ENCODE data around the gene ARHGAP22. TPM values are rescaled to one million over a fixed set of nuclear protein-coding genes. Genes with fewer than 3 reads are reported as not detected.

Gene ARHGAP22
- total and polyA plus RNA-seq, 2 of the 4 experiments (the other 2 are of a cell fraction): 28.3 to 30.2 TPM

DNA sequence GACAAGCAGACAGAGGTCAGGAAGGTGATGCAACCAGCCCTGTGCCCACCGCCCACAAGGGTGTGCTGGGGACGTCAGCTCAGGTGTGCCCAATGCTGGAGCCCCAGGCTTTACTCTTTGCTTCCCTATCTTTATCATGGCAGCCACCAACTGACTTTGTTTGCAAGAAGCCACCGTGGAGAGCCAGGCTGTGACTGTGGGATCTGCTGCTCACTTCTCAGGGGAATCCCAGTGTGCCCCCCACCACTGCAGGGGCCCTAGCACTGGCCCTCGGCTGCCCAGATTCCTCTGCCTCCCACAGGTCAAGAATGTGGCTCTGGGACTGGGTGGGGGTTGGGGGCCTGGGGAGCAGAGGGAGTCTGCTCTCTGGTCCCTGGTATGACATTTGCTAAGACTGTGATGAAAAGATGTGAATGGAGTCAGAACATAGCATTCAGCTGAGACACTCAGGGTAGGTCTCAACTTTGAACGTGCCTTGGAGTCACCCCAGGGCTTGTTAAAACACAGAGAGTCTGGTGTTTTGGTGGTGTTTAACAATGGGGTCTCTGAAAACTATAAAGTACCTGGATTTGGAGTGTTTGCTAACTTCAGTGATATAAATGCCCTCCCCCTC is 47.3 kb downstream of the ARHGAP22 start:
- 100% methylated on average over 2 of the region's 5 CpGs; no CpG with 5 or more reads in 1 of the 2 experiments for WGBS, 2 experiments (ENCODE audit: extremely low coverage in 2 of 2, insufficient read length in 1 of 2)
- intact Hi-C loops (cut with micrococcal nuclease): loop anchor here (10.0 kb wide), 2 partner anchors 47 to 957 kb away; partner anchors contain the start of gene ARHGAP22
- CTCF ChIA-PET: interaction anchor here (1.4 to 5.8 kb wide), 2 partner anchors 98 to 99 kb away, joined by 6 to 33 read pairs; no protein-coding TSS in a partner anchor

More for the DNA sequence above, 47.3 kb downstream of the ARHGAP22 start:
- Histone ChIP-seq H2BK5ac (ENCODE audit: low read depth, low read length, poor library complexity, severe bottlenecking) (peak overlapping the region; percentile 9), H3K14ac (replicated peaks; ENCODE audit: low read depth, low read length) (no peak overlapping the region), H3K4ac (ENCODE audit: low read depth, low read length) (no peak overlapping the region), H3K9me1 (ENCODE audit: insufficient read depth, low read length) (peaks cover 8% of the 10 kb centered on the region; the same call in 1 of the 2 replicates), H3K56ac (ENCODE audit: extremely low read depth, insufficient read depth, low read length) (no peak overlapping the region), H3K79me1 (ENCODE audit: low read depth in 1 of 2, low read length in 2 of 2) (peaks cover 13 to 47% of the 10 kb centered on the region in 2 experiments), H3K27me3 (ENCODE audit: control insufficient read depth, insufficient read depth, low read length) (no peaks in the 10 kb centered on the region), H2AK5ac (ENCODE audit: low read depth, low read length) (no peak overlapping the region), H3K36me3 (ENCODE audit: control insufficient read depth, insufficient read depth, low read length) (peaks cover 2% of the 10 kb centered on the region; the same call in 1 of the 2 replicates), H2AK9ac (replicated peaks; ENCODE audit: low read depth, low read length, poor library complexity) (no peak overlapping the region), H3K23ac (ENCODE audit: low read depth, low read length) (no peak overlapping the region), H4K8ac (ENCODE audit: low read depth in 2 of 2, low read length in 2 of 2) (no peak overlapping the region), H3K4me1 (ENCODE audit: control insufficient read depth, insufficient read depth, low read length) (peaks cover 6% of the 10 kb centered on the region), H3K9me3 (ENCODE audit: control insufficient read depth, insufficient read depth, low read length) (no peaks in the 10 kb centered on the region), H2BK20ac (ENCODE audit: low read depth, low read length) (no peak overlapping the region), H3K18ac (ENCODE audit: low read depth, low read length) (no peak overlapping the region; the same call in 1 of the 2 replicates), H3K9ac (ENCODE audit: low read depth, low read length) (no peak overlapping the region), H2BK15ac (ENCODE audit: low read depth, low read length) (no peak overlapping the region), H2BK120ac (ENCODE audit: low read depth, low read length) (no peak overlapping the region), H4K20me1 (ENCODE audit: insufficient read depth, low read length) (no peaks in the 10 kb centered on the region; the same call in 1 of the 2 replicates), H4K5ac (ENCODE audit: low read depth, low read length) (no peak overlapping the region), H2AFZ (replicated peaks; ENCODE audit: low read length, poor library complexity) (no peak overlapping the region), H3K4me2 (ENCODE audit: low read depth, low read length) (no peak overlapping the region), H4K91ac (ENCODE audit: insufficient read depth, low read depth, low read length) (no peak overlapping the region), H3K27ac (ENCODE audit: insufficient read depth, low read length) (no peak overlapping the region), H3K4me3 (ENCODE audit: insufficient read depth, low read depth, low read length) (no peak overlapping the region)
- no TSS peak for BruUV-seq (replicated peaks)
- in situ Hi-C loops (cut with MboI; ENCODE audit: low sequenced_read_pairs): loop anchor here (25.0 kb wide), 1 partner anchor 955 kb away; no protein-coding TSS in a partner anchor
- POLR2A ChIA-PET (ENCODE audit: unreplicated experiment): no interaction called here
- DNase-seq: peak; percentile 10
- ATAC-seq (ENCODE audit: low read depth): peak; percentile 75
- dilution Hi-C loops (cut with HindIII; ENCODE audit: low sequenced_read_pairs, unreplicated experiment): no loop called here
- TF ChIP-seq RAD21 (IDR thresholded peaks at IDR 0.05; ENCODE audit: low read length) (no peak), MXI1 (IDR thresholded peaks at IDR 0.05; ENCODE audit: borderline replicate concordance, low read depth, low read length) (no peak), BHLHE40 (IDR thresholded peaks at IDR 0.05; ENCODE audit: low read depth, low read length) (no peak), MAFK (IDR thresholded peaks at IDR 0.05; ENCODE audit: low read depth, low read length) (no peak), RFX5 (IDR thresholded peaks at IDR 0.05; ENCODE audit: low read depth, low read length) (no peak), RCOR1 (IDR thresholded peaks at IDR 0.05; ENCODE audit: insufficient replicate concordance, low read length) (no peak), CTCF (conservative IDR thresholded peaks at IDR 0.05; ENCODE audit: low read depth, low read length) (no peak), MAZ (IDR thresholded peaks at IDR 0.05; ENCODE audit: borderline replicate concordance, low read depth, low read length) (no peak), NFE2L2 (IDR thresholded peaks at IDR 0.05; ENCODE audit: low read depth, low read length) (no peak), SMC3 (IDR thresholded peaks at IDR 0.05; ENCODE audit: low read depth, low read length) (no peak), CHD1 (IDR thresholded peaks at IDR 0.05; ENCODE audit: low read depth, low read length) (no peak)
- TF ChIP-seq, protein P1, sequence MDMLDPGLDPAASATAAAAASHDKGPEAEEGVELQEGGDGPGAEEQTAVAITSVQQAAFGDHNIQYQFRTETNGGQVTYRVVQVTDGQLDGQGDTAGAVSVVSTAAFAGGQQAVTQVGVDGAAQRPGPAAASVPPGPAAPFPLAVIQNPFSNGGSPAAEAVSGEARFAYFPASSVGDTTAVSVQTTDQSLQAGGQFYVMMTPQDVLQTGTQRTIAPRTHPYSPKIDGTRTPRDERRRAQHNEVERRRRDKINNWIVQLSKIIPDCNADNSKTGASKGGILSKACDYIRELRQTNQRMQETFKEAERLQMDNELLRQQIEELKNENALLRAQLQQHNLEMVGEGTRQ (IDR thresholded peaks at IDR 0.05; ENCODE audit: low read depth, low read length): no peak

Measured in IMR-90 (cell line).